SK-N-SH (cell line): ENCODE measurements around the gene ROM1. TPM values are rescaled to one million over a fixed set of nuclear protein-coding genes. Genes with fewer than 3 reads are reported as not detected.

Source experiments
- CTCF ChIA-PET: fragments of 300-600, 350-600 bp; formaldehyde crosslinking; extraction: SDS; loops from one replicate; lab custom pipeline; 2021; lab: Yijun Ruan, JAX
- POLR2A ChIA-PET: fragments of 350-600 bp; sonication (Branson Sonifier 250); formaldehyde crosslinking; extraction: SDS; loops from one replicate; lab custom pipeline; 2020; ENCODE audit warnings: antibody characterized with exemption, inconsistent platforms; lab: Yijun Ruan, JAX
- DNase-seq: peaks from one replicate; pipeline ENCODE4 v3.0.0; 2012
- H2AFZ ChIP-seq: fragments of 200-600 bp; sonication (generic); 2 replicates; pipeline ENCODE4 v1.8.1; 2016; ENCODE audit warnings: antibody characterized with exemption, mild to moderate bottlenecking, low read depth
- H3F3A ChIP-seq: fragments of 200-600 bp; sonication (generic); replicated peaks from 2 replicates; pipeline ENCODE3; 2016; ENCODE audit warnings: antibody characterized with exemption, mild to moderate bottlenecking; ENCODE audit not compliant: insufficient read depth
- H3K27ac ChIP-seq, 2 experiments: fragments of 200-500 bp in 1 of 2; fragments of 200-600 bp in 1 of 2; sonication (Bioruptor generic) in 1 of 2; sonication (generic), shearing (Covaris generic) in 1 of 2; 2 replicates each; pipeline versions ENCODE4 v1.5.1 to v1.6.1; 2014 to 2016; ENCODE audit warnings: low read depth in 2 of 2, inconsistent platforms in 1 of 2, low read length in 1 of 2, mild to moderate bottlenecking in 1 of 2, mixed read lengths in 1 of 2
- H3K27me3 ChIP-seq: fragments of 200-600 bp; sonication (generic), shearing (Covaris generic); 2 replicates; pipeline ENCODE4 v1.6.1; 2016; ENCODE audit warnings: mixed run types; ENCODE audit not compliant: insufficient read depth
- H3K36me3 ChIP-seq, 2 experiments: fragments of 200-500 bp in 1 of 2; fragments of 200-600 bp in 1 of 2; sonication (Bioruptor generic) in 1 of 2; sonication (generic) in 1 of 2; replicated peaks in 1 of 2; 2 replicates each; pipeline versions ENCODE3 to v1.5.1; 2014 to 2016; ENCODE audit warnings: low read length in 1 of 2, mild to moderate bottlenecking in 1 of 2; ENCODE audit not compliant: insufficient read depth in 2 of 2, control insufficient read depth in 1 of 2
- H3K4me1 ChIP-seq, 2 experiments: fragments of 200-500 bp in 1 of 2; fragments of 200-600 bp in 1 of 2; sonication (Bioruptor generic) in 1 of 2; sonication (generic), shearing (Covaris generic) in 1 of 2; 2 replicates each; pipeline versions ENCODE4 v1.5.1 to v1.6.1; 2014 to 2016; ENCODE audit warnings: low read depth in 1 of 2, low read length in 1 of 2, mixed run types in 1 of 2; ENCODE audit not compliant: insufficient read depth in 2 of 2, control insufficient read depth in 1 of 2
- H3K4me2 ChIP-seq: fragments of 200-600 bp; sonication (generic), shearing (Covaris generic); 2 replicates; pipeline ENCODE4 v1.6.1; 2017; ENCODE audit warnings: mixed run types
- H3K4me3 ChIP-seq, 2 experiments: fragments of 200-500 bp in 1 of 2; fragments of 200-600 bp in 1 of 2; sonication (Bioruptor generic) in 1 of 2; sonication (generic), shearing (Covaris generic) in 1 of 2; 2 replicates each; pipeline versions ENCODE4 v1.5.1 to v1.8.1; 2014 to 2016; ENCODE audit warnings: low read depth in 2 of 2, inconsistent platforms in 1 of 2, low read length in 1 of 2, mild to moderate bottlenecking in 1 of 2, mixed read lengths in 1 of 2, moderate library complexity in 1 of 2
- H3K79me2 ChIP-seq: fragments of 200-600 bp; sonication (generic); 2 replicates; pipeline ENCODE4 v1.8.1; 2017; ENCODE audit warnings: mild to moderate bottlenecking; ENCODE audit not compliant: insufficient read depth
- H3K9ac ChIP-seq: fragments of 200-600 bp; sonication (generic); 2 replicates; pipeline ENCODE4 v1.6.1; 2017; ENCODE audit warnings: mixed run types
- H3K9me2 ChIP-seq: fragments of 200-600 bp; sonication (generic); 2 replicates; pipeline ENCODE4 v1.6.1; 2017; ENCODE audit warnings: mixed run types
- H3K9me3 ChIP-seq: fragments of 200-600 bp; sonication (generic); 2 replicates; pipeline ENCODE4 v1.6.1; 2017; ENCODE audit warnings: mixed run types, mild to moderate bottlenecking, moderate library complexity
- H4K20me1 ChIP-seq: fragments of 200-600 bp; sonication (generic); 2 replicates; pipeline ENCODE4 v1.6.1; 2017; ENCODE audit warnings: mild to moderate bottlenecking, mixed run types; ENCODE audit not compliant: insufficient read depth
- CHD2 ChIP-seq: fragments of 150-350 bp; IDR thresholded peaks from 2 replicates; pipeline ENCODE4 v1.6.1; 2018; ENCODE audit warnings: low read length; ENCODE audit not compliant: partially characterized antibody
- EP300 ChIP-seq, 2 experiments: IDR thresholded peaks; 2 replicates each; pipeline versions ENCODE4 v1.4.0 to v1.6.1; 2012; ENCODE audit warnings: borderline replicate concordance in 1 of 2, low read depth in 1 of 2, low read length in 1 of 2
- EZH2phosphoT487 ChIP-seq: fragments of 200-600 bp; sonication (generic); IDR thresholded peaks from 2 replicates; pipeline ENCODE4 v1.6.1; 2017; ENCODE audit warnings: low read depth, mixed run types, mild to moderate bottlenecking, antibody characterized with exemption, moderate library complexity, borderline replicate concordance
- FOSL2 ChIP-seq: IDR thresholded peaks from 2 replicates; pipeline ENCODE4 v1.4.0; 2012; ENCODE audit warnings: low read depth, mild to moderate bottlenecking, moderate library complexity, borderline replicate concordance
- FOXJ3 ChIP-seq: sonication (generic); formaldehyde crosslinking; IDR thresholded peaks from 2 replicates; pipeline ENCODE4 v1.5.1; 2020; ENCODE audit warnings: mild to moderate bottlenecking, missing genetic modification reagents
- GABPA ChIP-seq: IDR thresholded peaks from 2 replicates; pipeline ENCODE4 v1.4.0; 2012; ENCODE audit warnings: low read depth, mild to moderate bottlenecking
- GATA2 ChIP-seq: sonication (generic); formaldehyde crosslinking; IDR thresholded peaks from 2 replicates; pipeline ENCODE4 v1.5.0; 2020; ENCODE audit warnings: mild to moderate bottlenecking, missing genetic modification reagents
- JUND ChIP-seq: IDR thresholded peaks from 2 replicates; pipeline ENCODE4 v1.4.0; 2012
- MXI1 ChIP-seq: IDR thresholded peaks from 2 replicates; pipeline ENCODE4 v1.6.1; 2012; ENCODE audit warnings: mild to moderate bottlenecking, low read depth, low read length, improper control_type of control experiment
- NFIC ChIP-seq: IDR thresholded peaks from 2 replicates; pipeline ENCODE4 v1.4.0; 2012; ENCODE audit warnings: borderline replicate concordance
- NRF1 ChIP-seq: IDR thresholded peaks from 2 replicates; pipeline ENCODE4 v1.6.1; 2012; ENCODE audit warnings: low read depth, mild to moderate bottlenecking, low read length
- RAD21 ChIP-seq: IDR thresholded peaks from 2 replicates; pipeline ENCODE4 v1.6.1; 2012; ENCODE audit warnings: mild to moderate bottlenecking, low read length
- RCOR1 ChIP-seq: fragments of 150-350 bp; IDR thresholded peaks from 2 replicates; pipeline ENCODE4 v1.6.1; 2017; ENCODE audit warnings: antibody characterized with exemption, low read length
- RFX5 ChIP-seq: IDR thresholded peaks from 2 replicates; pipeline ENCODE4 v1.6.1; 2012; ENCODE audit warnings: mild to moderate bottlenecking, improper control_type of control experiment, low read length
- RXRA ChIP-seq: IDR thresholded peaks from 2 replicates; pipeline ENCODE4 v1.4.0; 2012; ENCODE audit warnings: low read depth, mild to moderate bottlenecking, borderline replicate concordance
- SIN3A ChIP-seq: IDR thresholded peaks from 2 replicates; pipeline ENCODE4 v1.6.1; 2012; ENCODE audit warnings: low read depth, mild to moderate bottlenecking, low read length, moderate library complexity, borderline replicate concordance
- TAF1 ChIP-seq: IDR thresholded peaks from 2 replicates; pipeline ENCODE4 v1.6.1; 2012; ENCODE audit warnings: low read depth, mild to moderate bottlenecking, low read length, moderate library complexity, borderline replicate concordance
- TCF12 ChIP-seq: IDR thresholded peaks from 2 replicates; pipeline ENCODE4 v1.4.0; 2012
- TEAD4 ChIP-seq: IDR thresholded peaks from 2 replicates; pipeline ENCODE4 v1.4.0; 2012; ENCODE audit warnings: mild to moderate bottlenecking, borderline replicate concordance; ENCODE audit not compliant: insufficient read depth
- YY1 ChIP-seq: IDR thresholded peaks from 2 replicates; pipeline ENCODE4 v1.4.0; 2012; ENCODE audit warnings: low read depth, mild to moderate bottlenecking
- WGBS: methylation state at CpG from one replicate; pipeline ENCODE4 v1.1.6; 2017; ENCODE audit warnings: low lambda C conversion rate; 5-methylcytosine and 5-hydroxymethylcytosine counted together
- polyA plus RNA-seq, 3 experiments: library from polyadenylated mRNA; depleted of rRNA; stranded (reverse); fragments of >200 nt; gene quantifications; 2 replicates each; pipeline ENCODE4 v1.2.3, GENCODE V29; 2012
- TF ChIP-seq, protein P1 (sequence below): fragments of 150-350 bp; IDR thresholded peaks from 2 replicates; pipeline ENCODE4 v1.6.1; 2017; ENCODE audit warnings: antibody characterized with exemption, low read length, low read depth, borderline replicate concordance
- TF ChIP-seq, protein P2 (sequence below): IDR thresholded peaks from 2 replicates; pipeline ENCODE4 v1.4.0; 2012; ENCODE audit warnings: low read depth
- TF ChIP-seq, protein P3 (sequence below): IDR thresholded peaks from 2 replicates; pipeline ENCODE4 v1.4.0; 2012; ENCODE audit warnings: low read depth, borderline replicate concordance
- TF ChIP-seq, protein P4 (sequence below): IDR thresholded peaks from 2 replicates; pipeline ENCODE4; 2012
- TF ChIP-seq, protein P5 (sequence below): IDR thresholded peaks from 2 replicates; pipeline ENCODE4 v1.4.0; 2012; ENCODE audit warnings: low read depth, borderline replicate concordance

The ROM1 gene
- polyA plus RNA-seq, 1 of the 3 experiments (the other 2 are of a cell fraction) = 7.3 TPM

DNA sequence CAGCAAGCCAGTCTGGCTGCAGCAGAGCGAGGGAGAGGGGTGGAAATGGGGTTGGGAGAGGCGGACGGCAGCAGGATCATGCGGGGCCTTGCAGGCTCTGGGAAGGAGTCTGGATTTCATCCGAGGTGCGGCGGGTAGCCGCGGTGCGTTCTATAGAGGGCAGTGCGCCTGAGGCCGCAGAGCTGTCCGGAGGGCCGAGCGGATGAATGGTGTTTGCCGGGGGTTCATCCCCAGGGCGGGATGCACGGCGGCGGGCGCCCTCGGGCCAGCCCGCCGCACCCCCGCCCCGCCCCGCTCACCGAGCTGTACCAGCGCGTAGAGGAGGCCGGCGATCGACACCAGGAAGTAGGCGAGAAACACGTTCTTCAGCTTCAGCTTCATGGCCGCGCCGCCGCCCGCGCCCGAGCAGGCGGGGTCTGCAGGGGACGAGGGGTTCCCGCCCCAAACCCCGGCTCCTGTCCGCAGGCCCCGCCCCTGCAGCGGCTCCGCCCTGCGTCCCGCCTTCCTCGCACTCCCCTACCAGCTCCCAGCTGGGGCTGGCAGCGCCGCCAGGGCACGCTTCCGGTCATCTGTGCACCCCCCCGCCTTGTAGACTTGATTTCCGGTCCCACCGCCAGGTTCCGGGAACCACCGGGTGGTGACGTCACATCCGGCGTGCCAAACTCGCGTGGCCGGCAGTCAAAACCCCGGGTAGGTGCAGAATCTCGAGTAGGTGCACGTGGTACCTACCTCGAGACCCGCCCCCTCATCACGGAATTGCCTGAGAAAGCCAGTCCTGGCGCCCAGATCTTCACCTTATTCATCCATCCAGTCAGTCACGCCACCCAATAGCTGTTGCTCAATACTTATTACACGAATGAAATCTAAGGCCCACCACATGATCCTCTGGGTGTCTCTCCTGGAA, 8.8 kb downstream of the ROM1 start, which contains the start of gene B3GAT3 (continued):
- TF ChIP-seq JUND = 0 out of 2 replicates have a peak, but pooled peaks have one; percentile 12
- no peak for TF ChIP-seq GATA2 (CRISPR knock-in tag)
- no peak for TF ChIP-seq RXRA
- TF ChIP-seq EP300 (IDR thresholded peaks at IDR 0.05; ENCODE audit: borderline replicate concordance in 1 of 2, low read depth in 1 of 2, low read length in 1 of 2) = 0 out of 4 replicates have a peak, but pooled peaks of 1 of the 2 experiments have one; percentile 24
- peak; percentile 100 for TF ChIP-seq MXI1
- no peak for TF ChIP-seq NRF1
- TF ChIP-seq, protein P1, sequence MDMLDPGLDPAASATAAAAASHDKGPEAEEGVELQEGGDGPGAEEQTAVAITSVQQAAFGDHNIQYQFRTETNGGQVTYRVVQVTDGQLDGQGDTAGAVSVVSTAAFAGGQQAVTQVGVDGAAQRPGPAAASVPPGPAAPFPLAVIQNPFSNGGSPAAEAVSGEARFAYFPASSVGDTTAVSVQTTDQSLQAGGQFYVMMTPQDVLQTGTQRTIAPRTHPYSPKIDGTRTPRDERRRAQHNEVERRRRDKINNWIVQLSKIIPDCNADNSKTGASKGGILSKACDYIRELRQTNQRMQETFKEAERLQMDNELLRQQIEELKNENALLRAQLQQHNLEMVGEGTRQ = no peak
- peak; percentile 96 for TF ChIP-seq CHD2
- TF ChIP-seq RFX5 = no peak
- no peak; the same call in 1 of the 2 replicates for TF ChIP-seq RCOR1
- no peak for TF ChIP-seq EZH2phosphoT487
- TF ChIP-seq, protein P2, sequence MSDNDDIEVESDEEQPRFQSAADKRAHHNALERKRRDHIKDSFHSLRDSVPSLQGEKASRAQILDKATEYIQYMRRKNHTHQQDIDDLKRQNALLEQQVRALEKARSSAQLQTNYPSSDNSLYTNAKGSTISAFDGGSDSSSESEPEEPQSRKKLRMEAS = peak; percentile 99
- TF ChIP-seq RAD21 = no peak

DNA sequence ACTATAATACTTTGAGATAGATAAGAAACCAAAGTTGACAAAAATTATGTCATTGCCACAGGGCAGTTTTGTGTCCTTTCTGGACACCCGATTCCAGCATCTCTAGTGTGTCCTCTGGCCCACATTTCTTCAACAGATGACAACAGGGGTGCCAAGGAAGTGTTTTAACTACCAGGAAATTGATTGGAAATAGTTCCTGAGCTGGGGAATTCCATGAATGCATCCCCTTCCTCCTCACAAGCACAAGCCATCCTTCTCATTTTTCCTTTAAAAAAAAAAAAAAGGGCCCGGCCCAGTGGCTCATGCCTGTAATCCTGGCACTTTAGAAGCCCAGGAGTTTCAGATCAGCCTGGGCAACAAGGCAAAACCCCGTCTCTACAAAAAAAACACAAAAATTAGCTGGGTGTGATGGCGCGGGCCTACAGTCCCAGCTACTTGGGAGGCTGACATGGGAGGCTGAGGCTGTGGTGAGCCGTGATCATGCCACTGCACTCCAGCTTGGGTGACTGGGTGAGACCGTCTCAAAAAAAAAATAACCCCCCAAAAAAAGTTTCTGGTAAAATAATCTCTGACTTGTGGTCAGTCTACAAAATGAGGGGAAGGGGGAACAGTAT, 9.5 kb downstream of the ROM1 start:
- H3F3A ChIP-seq = peaks cover 41% of the 10 kb centered on the region
- H3K27me3 ChIP-seq = no peaks in the 10 kb centered on the region
- peaks cover 7 to 15% of the 10 kb centered on the region in 2 experiments; a peak in 3 of 4 replicates for H3K4me1 ChIP-seq
- no peak for DNase-seq
- peak overlapping the region; percentile 23 to 92; a peak in 2 of 4 replicates for H3K4me3 ChIP-seq
- no peak overlapping the region for H3K9ac ChIP-seq
- H3K36me3 ChIP-seq = peaks cover 11 to 22% of the 10 kb centered on the region in 2 experiments
- H3K9me2 ChIP-seq = no peaks in the 10 kb centered on the region
- no peaks in the 10 kb centered on the region for H3K9me3 ChIP-seq
- H3K27ac ChIP-seq = peak overlapping the region; percentile 78 to 83
- H2AFZ ChIP-seq = peak overlapping the region; percentile 34; the same call in 1 of the 2 replicates
- ChIA-PET CTCF (interaction anchor here (0.9 to 2.5 kb wide), 6 partner anchors 9 to 228 kb away, joined by 3 to 16 read pairs (median 8); partner anchors contain the start of genes ROM1 and TMEM179B), POLR2A (interaction anchor here (0.6 to 3.3 kb wide), 11 partner anchors 9 to 226 kb away, joined by 3 to 37 read pairs (median 7); partner anchors contain the start of genes BSCL2, C11orf98, CSKMT and EML3)
- peak overlapping the region; percentile 94; the same call in 1 of the 2 replicates for H3K4me2 ChIP-seq
- H3K79me2 ChIP-seq = peaks cover 30% of the 10 kb centered on the region
- no peaks in the 10 kb centered on the region for H4K20me1 ChIP-seq
- WGBS = 98% methylated on average over 7 of the region's 7 CpGs
- TF ChIP-seq TEAD4 = no peak
- no peak for TF ChIP-seq TAF1
- no peak for TF ChIP-seq FOSL2
- TF ChIP-seq SIN3A = no peak
- TF ChIP-seq YY1 = no peak
- no peak for TF ChIP-seq NRF1
- no peak for TF ChIP-seq FOXJ3 (CRISPR knock-in tag)
- TF ChIP-seq GABPA = no peak
- TF ChIP-seq, protein P3, sequence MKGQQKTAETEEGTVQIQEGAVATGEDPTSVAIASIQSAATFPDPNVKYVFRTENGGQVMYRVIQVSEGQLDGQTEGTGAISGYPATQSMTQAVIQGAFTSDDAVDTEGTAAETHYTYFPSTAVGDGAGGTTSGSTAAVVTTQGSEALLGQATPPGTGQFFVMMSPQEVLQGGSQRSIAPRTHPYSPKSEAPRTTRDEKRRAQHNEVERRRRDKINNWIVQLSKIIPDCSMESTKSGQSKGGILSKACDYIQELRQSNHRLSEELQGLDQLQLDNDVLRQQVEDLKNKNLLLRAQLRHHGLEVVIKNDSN = no peak
- no peak for TF ChIP-seq NFIC
- TF ChIP-seq JUND = no peak
- TF ChIP-seq, protein P4, sequence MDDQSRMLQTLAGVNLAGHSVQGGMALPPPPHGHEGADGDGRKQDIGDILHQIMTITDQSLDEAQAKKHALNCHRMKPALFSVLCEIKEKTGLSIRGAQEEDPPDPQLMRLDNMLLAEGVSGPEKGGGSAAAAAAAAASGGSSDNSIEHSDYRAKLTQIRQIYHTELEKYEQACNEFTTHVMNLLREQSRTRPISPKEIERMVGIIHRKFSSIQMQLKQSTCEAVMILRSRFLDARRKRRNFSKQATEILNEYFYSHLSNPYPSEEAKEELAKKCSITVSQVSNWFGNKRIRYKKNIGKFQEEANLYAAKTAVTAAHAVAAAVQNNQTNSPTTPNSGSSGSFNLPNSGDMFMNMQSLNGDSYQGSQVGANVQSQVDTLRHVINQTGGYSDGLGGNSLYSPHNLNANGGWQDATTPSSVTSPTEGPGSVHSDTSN = no peak
- TF ChIP-seq, protein P5, sequence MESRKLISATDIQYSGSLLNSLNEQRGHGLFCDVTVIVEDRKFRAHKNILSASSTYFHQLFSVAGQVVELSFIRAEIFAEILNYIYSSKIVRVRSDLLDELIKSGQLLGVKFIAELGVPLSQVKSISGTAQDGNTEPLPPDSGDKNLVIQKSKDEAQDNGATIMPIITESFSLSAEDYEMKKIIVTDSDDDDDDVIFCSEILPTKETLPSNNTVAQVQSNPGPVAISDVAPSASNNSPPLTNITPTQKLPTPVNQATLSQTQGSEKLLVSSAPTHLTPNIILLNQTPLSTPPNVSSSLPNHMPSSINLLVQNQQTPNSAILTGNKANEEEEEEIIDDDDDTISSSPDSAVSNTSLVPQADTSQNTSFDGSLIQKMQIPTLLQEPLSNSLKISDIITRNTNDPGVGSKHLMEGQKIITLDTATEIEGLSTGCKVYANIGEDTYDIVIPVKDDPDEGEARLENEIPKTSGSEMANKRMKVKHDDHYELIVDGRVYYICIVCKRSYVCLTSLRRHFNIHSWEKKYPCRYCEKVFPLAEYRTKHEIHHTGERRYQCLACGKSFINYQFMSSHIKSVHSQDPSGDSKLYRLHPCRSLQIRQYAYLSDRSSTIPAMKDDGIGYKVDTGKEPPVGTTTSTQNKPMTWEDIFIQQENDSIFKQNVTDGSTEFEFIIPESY = no peak
- no peak for TF ChIP-seq RXRA
- no peak for TF ChIP-seq MXI1
- no peak for TF ChIP-seq TCF12
